ENCODE measurements around the gene SMS. TPM values are rescaled to one million over a fixed set of nuclear protein-coding genes. Genes with fewer than 3 reads are reported as not detected.
A peak's percentile ranks its signal among the peaks of the same experiment; 100 is the strongest.

Gene SMS
- total RNA-seq, 1 experiment from 2014 or later, result 173 TPM

- TF ChIP-seq, protein P1, sequence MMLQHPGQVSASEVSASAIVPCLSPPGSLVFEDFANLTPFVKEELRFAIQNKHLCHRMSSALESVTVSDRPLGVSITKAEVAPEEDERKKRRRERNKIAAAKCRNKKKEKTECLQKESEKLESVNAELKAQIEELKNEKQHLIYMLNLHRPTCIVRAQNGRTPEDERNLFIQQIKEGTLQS (CRISPR knock-in tag; conservative IDR thresholded peaks at IDR 0.05), result no peak
- TF ChIP-seq FOXP4 (CRISPR knock-in tag; IDR thresholded peaks at IDR 0.05) (no peak), NR1H2 (CRISPR knock-in tag; IDR thresholded peaks at IDR 0.05) (no peak), ATF6 (CRISPR knock-in tag; IDR thresholded peaks at IDR 0.05) (no peak), ATF1 (CRISPR knock-in tag; IDR thresholded peaks at IDR 0.05) (no peak)
These were observed 19.0 kb downstream of the SMS start (continued) for GRCh38 chrX:21959362-21960051.

DNA sequence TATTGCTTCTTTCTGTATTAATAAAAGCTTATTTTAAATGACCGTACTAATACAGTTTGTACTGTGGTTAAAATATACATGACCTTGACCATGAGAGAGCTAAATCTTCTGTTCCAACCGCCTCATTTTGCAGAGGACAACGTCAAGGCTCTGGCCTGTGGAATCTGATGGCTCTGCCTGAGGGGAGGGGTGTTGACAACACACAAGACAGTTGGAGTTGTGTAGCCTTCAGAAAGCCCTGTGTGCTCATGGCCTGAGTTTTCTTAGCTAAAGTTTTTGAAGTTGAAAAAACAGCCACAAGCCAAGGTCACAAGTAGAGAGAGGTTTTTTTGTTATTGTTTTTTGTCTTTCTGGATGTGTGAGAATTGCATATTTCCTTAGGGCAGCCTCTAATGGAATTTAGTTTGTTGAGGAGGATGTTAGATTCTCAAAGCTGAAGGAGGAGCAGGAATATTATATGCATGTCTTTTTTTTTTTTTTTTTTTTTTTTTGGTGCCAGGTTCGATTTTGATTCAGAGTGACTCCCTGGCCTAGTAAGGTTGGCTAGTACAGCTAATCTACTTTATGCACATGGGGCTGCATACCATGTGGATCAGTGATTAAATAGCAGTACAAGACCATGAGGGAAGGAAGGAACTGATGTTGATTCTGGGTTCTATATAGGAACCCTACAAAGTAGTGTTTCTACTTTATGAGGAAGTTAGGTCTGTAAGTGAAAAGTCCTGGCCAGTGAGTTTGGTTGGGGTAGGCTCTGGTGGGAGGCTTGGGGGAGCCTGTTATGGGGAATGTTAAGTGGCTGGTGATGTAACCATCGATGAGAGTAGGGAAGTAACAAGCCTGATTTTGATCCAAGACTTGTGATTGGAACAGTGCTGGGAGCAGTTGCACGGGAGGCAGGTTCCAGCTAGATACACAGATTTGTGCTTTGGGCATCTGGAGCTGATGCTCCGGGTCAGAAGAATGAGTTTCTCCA lies 20.3 kb downstream of the SMS start:
- H3K36me3 Mint-ChIP-seq, result no peaks in the 10 kb centered on the region
- no peak for DNase-seq (ENCODE audit: low spot score)
- ATAC-seq, result no peak
- no peaks in the 10 kb centered on the region for H3K27me3 Mint-ChIP-seq (ENCODE audit: low read depth)
- no peak overlapping the region for H3K4me3 Mint-ChIP-seq
- CTCF ChIA-PET, result interaction anchor here (0.6 kb wide), 1 partner anchor 19 kb away, joined by 4 read pairs; no protein-coding TSS in a partner anchor
- H3K27ac Mint-ChIP-seq, result peak overlapping the region; percentile 68; the same call in 1 of the 2 replicates
- no peaks in the 10 kb centered on the region for H3K9me3 Mint-ChIP-seq
- peaks cover 48% of the 10 kb centered on the region for H3K4me1 Mint-ChIP-seq
- POLR2A ChIA-PET, result interaction anchor here (0.7 kb wide), 1 partner anchor 632 kb away, joined by 4 read pairs; no protein-coding TSS in a partner anchor
- TF ChIP-seq ATF6 (CRISPR knock-in tag; IDR thresholded peaks at IDR 0.05) (no peak), GABPB1 (CRISPR knock-in tag; IDR thresholded peaks at IDR 0.05) (no peak), CDX4 (CRISPR knock-in tag; IDR thresholded peaks at IDR 0.05; ENCODE audit: borderline replicate concordance) (no peak), GTF2I (CRISPR knock-in tag; conservative IDR thresholded peaks at IDR 0.05) (no peak), OVOL2 (CRISPR knock-in tag; IDR thresholded peaks at IDR 0.05; ENCODE audit: borderline replicate concordance) (no peak), NFE2L1 (CRISPR knock-in tag; IDR thresholded peaks at IDR 0.05) (no peak), SMAD4 (CRISPR knock-in tag; IDR thresholded peaks at IDR 0.05) (no peak), ZBTB21 (CRISPR knock-in tag; IDR thresholded peaks at IDR 0.05; ENCODE audit: borderline replicate concordance) (no peak), ZNF138 (CRISPR knock-in tag; conservative IDR thresholded peaks at IDR 0.05) (no peak), IRF2 (CRISPR knock-in tag; IDR thresholded peaks at IDR 0.05; ENCODE audit: borderline replicate concordance, low read depth) (no peak), ZNF317 (CRISPR knock-in tag; IDR thresholded peaks at IDR 0.05; ENCODE audit: borderline replicate concordance, low read depth) (no peak), CREB1 (CRISPR knock-in tag; IDR thresholded peaks at IDR 0.05) (no peak)
- TF ChIP-seq, protein P2, sequence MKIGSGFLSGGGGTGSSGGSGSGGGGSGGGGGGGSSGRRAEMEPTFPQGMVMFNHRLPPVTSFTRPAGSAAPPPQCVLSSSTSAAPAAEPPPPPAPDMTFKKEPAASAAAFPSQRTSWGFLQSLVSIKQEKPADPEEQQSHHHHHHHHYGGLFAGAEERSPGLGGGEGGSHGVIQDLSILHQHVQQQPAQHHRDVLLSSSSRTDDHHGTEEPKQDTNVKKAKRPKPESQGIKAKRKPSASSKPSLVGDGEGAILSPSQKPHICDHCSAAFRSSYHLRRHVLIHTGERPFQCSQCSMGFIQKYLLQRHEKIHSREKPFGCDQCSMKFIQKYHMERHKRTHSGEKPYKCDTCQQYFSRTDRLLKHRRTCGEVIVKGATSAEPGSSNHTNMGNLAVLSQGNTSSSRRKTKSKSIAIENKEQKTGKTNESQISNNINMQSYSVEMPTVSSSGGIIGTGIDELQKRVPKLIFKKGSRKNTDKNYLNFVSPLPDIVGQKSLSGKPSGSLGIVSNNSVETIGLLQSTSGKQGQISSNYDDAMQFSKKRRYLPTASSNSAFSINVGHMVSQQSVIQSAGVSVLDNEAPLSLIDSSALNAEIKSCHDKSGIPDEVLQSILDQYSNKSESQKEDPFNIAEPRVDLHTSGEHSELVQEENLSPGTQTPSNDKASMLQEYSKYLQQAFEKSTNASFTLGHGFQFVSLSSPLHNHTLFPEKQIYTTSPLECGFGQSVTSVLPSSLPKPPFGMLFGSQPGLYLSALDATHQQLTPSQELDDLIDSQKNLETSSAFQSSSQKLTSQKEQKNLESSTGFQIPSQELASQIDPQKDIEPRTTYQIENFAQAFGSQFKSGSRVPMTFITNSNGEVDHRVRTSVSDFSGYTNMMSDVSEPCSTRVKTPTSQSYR (CRISPR knock-in tag; IDR thresholded peaks at IDR 0.05), result no peak
- TF ChIP-seq, protein P3, sequence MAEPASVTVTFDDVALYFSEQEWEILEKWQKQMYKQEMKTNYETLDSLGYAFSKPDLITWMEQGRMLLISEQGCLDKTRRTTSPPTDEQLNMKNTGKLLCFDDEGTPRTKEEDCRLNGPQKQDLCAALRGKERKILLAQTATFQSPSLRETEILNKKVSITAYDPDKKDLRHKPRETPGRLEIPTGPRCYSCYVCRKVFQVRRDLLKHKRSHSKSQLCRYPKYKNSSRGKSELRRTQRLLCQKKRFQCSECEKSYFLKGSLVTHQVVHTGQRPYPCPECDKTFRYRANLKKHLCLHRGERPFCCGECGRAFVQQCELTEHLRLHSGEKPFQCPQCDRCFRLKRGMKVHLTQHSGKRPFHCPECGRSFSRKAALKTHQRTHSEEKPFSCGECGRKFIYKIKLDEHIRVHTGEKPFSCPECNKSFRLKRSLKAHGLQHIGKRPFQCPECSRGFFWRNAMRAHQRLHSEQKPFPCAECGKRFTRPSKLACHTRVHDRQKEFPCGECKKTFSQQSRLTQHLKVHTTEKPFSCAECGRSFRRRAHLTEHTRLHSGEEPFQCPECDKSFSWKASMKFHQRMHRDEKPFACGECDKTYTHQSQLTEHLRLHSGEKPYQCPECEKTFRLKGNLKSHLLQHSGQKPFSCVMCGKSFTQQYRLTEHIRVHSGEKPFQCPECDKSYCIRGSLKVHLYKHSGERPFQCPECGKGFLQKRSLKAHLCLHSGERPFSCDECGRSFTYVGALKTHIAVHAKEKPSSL (CRISPR knock-in tag; conservative IDR thresholded peaks at IDR 0.05), result no peak
- TF ChIP-seq, protein P4, sequence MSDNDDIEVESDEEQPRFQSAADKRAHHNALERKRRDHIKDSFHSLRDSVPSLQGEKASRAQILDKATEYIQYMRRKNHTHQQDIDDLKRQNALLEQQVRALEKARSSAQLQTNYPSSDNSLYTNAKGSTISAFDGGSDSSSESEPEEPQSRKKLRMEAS (CRISPR knock-in tag; IDR thresholded peaks at IDR 0.05), result no peak

Measured in WTC11 (cell line).